H1 (cell line): ENCODE results near the gene ZNF462.

Source experiments
- ASH2L ChIP-seq: fragments of 200-600, 300-600 bp; sonication (generic); IDR thresholded peaks from one replicate; pipeline ENCODE4 v1.7.1; 2017; ENCODE audit warnings: low read length
- CBX8 ChIP-seq: fragments of 300-800, 300-1000 bp; sonication (generic); IDR thresholded peaks from 2 replicates; pipeline ENCODE4 v1.7.1; 2016; ENCODE audit warnings: low read depth, low read length, borderline replicate concordance
- CREB1 ChIP-seq: IDR thresholded peaks from 2 replicates; pipeline ENCODE4 v1.6.1; 2012; ENCODE audit warnings: inconsistent platforms
- CTCF ChIP-seq, 3 experiments: IDR thresholded peaks; 1 replicate in 2 of 3; 2 replicates in 1 of 3; pipeline versions ENCODE4 v1.5.1 to v1.6.1; 2011; ENCODE audit warnings: low read length in 3 of 3, mild to moderate bottlenecking in 3 of 3, inconsistent platforms in 2 of 3, low read depth in 1 of 3, moderate library complexity in 1 of 3; ENCODE audit not compliant: insufficient read depth in 1 of 3; ENCODE audit errors: control extremely low read depth in 1 of 3
- EP300 ChIP-seq, 2 experiments: IDR thresholded peaks; 1 replicate in 1 of 2; 2 replicates in 1 of 2; pipeline ENCODE4 v1.6.1; 2011 to 2012; ENCODE audit warnings: low read depth in 2 of 2, low read length in 2 of 2, mild to moderate bottlenecking in 2 of 2, borderline replicate concordance in 1 of 2, inconsistent platforms in 1 of 2, moderate library complexity in 1 of 2
- HDAC2 ChIP-seq, 2 experiments: fragments of 300-600 bp in 1 of 2; sonication (generic) in 1 of 2; IDR thresholded peaks; 2 replicates each; pipeline ENCODE4 v1.6.1; 2011 to 2012; ENCODE audit warnings: low read depth in 2 of 2, low read length in 2 of 2, mild to moderate bottlenecking in 2 of 2, moderate library complexity in 2 of 2, borderline replicate concordance in 1 of 2, inconsistent platforms in 1 of 2
- MAX ChIP-seq: IDR thresholded peaks from 2 replicates; pipeline ENCODE4 v1.6.1; 2012; ENCODE audit warnings: inconsistent platforms
- SIN3A ChIP-seq, 2 experiments: IDR thresholded peaks in 1 of 2; conservative IDR thresholded peaks in 1 of 2; 2 replicates each; pipeline ENCODE4 v1.6.1; 2011 to 2012; ENCODE audit warnings: low read length in 2 of 2, improper control_type of control experiment in 1 of 2, low read depth in 1 of 2, mild to moderate bottlenecking in 1 of 2
- USF2 ChIP-seq: IDR thresholded peaks from 2 replicates; pipeline ENCODE4 v1.6.1; 2011; ENCODE audit warnings: low read length, improper control_type of control experiment
- YY1 ChIP-seq: IDR thresholded peaks from 2 replicates; pipeline ENCODE4 v1.6.1; 2011; ENCODE audit warnings: low read depth, mild to moderate bottlenecking, low read length

- TF ChIP-seq MAX = no peak
- no peak for TF ChIP-seq CTCF (IDR thresholded peaks at IDR 0.05; ENCODE audit: control extremely low read depth in 1 of 3, insufficient read depth in 1 of 3, low read depth in 1 of 3, low read length in 3 of 3)
- no peak for TF ChIP-seq ASH2L
- TF ChIP-seq YY1 = no peak
- TF ChIP-seq CREB1 = no peak
- TF ChIP-seq CBX8 = no peak
- no peak for TF ChIP-seq HDAC2 (IDR thresholded peaks at IDR 0.05; ENCODE audit: borderline replicate concordance in 1 of 2, low read depth in 2 of 2, low read length in 2 of 2)
- TF ChIP-seq EP300 (IDR thresholded peaks at IDR 0.05; ENCODE audit: borderline replicate concordance in 1 of 2, low read depth in 2 of 2, low read length in 2 of 2) = no peak
- TF ChIP-seq USF2 = no peak
- TF ChIP-seq SIN3A (conservative IDR thresholded peaks at IDR 0.05 in 1 of 2, IDR thresholded peaks at IDR 0.05 in 1 of 2; ENCODE audit: low read depth in 1 of 2, low read length in 2 of 2) = no peak
These were observed 27.1 kb upstream of the ZNF462 start for GRCh38 chr9:106835840-106836239.
